Kasumi-1 (cell line): ENCODE measurements around the gene PUDP.
"Not testable (repeated sequence)": the region's sequence is repeated elsewhere in the genome, so short reads cannot be mapped to it uniquely, and the experiment has no call there.

ENCODE experiments used
- DNase-seq, 2 experiments: peaks; one replicate each; lab custom pipeline; 2025; lab: John Stamatoyannopoulos, UW

Gene PUDP

DNA sequence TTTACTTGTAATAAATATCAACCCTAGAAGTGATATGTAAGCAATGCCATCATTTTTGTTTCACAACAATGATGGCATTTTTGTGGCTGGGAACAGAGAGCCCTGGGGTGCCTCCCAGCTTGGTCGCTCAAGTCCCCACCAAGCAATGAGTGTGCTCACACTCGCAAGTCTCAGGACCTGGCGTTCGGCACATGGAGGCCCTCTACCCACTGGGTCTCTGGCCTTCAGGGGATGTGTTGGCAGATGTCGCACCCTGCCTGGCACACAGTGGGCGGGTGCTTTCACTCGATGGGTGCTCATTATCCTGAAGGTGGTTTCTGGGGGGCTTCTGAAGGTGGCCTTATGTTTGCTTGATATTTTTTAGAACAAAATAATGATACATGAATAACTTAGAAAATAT is 75.1 kb downstream of the PUDP start:
- DNase-seq = no peak

DNA sequence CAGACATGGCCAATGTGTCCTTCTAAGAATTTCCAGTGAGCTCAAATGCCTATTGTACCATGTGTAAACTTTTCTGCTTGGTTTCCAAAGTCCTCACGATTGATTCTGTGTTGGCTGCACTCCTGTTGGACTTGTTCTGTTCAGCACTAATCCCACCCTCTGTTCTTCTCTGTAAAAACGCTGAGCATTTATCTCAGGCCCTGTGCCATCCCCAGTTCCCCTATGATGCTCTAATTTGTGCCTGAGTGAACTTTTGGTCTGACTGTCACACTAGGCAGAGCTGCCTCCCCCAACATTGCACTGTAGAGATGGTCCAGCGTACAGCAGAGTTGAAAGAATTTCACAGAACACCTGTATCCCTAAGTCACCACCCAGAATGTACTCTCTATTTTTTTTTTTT is 76.6 kb downstream of the PUDP start:
- no peak for DNase-seq

DNA sequence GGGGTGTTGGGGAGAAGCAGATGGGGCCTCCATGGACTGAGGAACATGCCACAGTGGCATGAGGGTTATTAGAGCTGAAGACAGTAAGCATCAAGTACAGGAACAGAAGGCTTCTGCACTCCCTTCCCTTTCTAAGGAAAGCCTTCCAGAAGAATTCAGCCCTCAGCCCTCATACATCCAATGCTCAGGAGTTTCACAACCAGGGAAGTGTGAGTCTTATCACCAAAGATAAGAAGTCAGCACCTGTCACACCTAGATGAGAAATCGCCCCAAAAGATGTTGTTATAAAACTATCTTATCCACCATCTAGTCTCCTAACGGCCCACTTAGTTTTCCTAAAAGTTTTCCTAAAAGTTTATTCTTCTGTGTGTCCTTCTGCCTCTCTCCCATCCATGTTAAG is 78.4 kb downstream of the PUDP start:
- no peak for DNase-seq

DNA sequence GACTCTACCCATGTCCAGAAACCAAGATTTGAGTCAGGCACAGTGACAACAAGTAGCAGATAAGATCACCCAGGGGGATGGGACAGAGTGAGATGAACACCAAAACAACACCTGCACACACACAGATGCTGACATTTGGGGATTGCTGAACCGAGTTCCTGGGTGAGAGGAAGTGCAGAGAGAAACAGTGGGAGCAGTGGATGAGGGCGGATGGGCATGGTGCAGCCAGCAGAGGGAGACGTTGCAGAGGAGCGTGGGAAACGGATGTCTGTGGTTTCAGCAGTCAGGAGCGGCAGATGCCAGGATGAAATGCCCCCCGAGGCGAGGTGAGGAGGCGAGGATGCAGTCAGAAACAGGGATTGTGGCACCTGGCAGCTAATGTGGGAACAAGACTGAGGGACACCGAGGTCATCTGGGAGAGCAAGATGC is 79.0 kb downstream of the PUDP start:
- DNase-seq = no peak

DNA sequence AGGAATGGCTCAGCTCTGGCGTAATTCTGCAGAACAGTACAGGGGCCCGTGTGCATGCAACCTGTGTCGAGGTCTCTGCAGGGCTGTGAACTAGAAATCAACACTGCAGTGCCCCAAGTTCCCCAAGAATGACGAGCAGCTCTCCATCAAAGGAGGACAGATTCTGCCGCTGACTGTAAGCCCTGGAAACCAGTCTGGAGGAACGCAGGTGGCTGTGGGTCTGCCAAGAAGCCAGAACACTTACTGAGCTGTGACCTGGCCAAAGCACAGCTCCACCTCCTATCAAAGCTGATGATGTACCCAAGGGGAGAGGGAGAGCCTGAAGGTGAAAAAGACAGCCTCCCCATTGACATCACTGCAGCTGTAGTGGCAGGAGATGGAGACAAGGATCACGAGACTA is 80.7 kb downstream of the PUDP start:
- no peak for DNase-seq

DNA sequence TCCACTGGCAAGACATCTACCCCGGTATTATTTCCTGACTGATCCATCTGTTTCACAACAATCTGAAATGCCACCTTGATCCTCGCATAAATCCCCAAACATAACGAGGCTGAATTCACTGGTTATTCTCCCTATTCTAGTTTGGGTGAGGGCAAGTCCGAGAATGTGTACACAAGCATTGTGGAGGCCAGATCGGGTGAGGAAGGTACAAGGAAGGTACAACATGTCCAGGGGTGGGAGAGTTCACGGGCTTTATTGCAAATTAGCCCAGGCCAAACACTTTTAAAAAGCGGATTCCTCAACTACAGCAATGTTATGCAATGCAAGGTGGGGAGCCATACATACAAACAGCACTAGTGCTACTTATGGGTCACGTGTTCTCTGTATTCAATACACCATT is 82.5 kb downstream of the PUDP start:
- DNase-seq = no peak

DNA sequence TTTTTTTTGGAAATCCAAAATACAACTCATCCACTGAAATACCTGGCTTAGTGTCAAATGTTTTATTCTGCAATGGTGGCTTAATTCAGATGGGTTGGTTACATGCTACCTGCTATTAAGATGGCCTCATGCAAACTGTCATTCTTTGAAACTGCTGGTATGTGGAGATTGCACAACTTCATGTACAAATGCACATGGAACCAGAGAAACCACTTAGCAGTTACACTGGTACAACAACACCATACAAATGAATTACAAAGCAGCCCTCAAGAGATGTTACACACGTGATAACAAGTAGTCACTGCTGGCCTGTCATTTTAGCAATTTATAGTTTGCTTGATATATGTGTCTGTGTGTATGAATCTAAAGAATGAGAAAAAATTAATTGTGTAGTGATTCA is 85.0 kb downstream of the PUDP start:
- no peak for DNase-seq

DNA sequence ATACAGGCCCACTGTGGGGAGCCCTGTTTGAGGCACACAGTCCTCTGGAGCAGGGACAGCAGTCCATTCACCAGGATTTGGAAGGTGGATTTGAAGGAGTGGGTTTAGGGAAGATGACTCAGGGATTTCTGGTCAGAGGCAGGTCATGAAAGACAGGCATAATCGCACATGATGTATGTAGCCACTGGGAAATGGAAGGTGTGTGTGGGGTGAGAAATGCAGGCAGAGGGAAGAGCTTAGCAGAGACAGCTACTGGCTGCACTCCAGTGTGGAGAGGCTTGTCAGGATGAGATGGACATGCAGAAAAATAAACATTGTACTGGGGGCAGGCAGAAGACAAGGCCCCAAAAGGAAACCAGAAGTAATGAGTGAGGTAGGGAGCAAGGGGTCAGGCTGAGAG is 85.7 kb downstream of the PUDP start:
- DNase-seq = no peak

DNA sequence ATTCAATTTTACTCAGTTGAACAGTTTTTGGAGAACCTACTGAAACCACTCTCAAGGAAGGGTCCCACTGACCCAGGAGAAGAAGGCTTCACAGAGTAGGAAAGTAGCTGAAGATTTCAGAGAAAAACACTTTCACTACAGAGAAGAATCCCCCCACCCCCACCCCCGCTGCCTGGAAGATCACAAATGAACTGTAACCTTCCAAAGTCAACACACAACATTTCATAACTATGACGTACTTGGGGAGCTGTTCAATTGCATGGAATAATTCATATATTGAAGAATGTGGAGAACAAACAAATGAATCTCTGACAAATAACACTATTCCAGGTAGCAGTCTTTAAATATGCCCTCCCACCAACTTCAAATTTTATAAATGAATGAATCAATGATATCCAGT is 86.5 kb downstream of the PUDP start:
- no peak for DNase-seq

DNA sequence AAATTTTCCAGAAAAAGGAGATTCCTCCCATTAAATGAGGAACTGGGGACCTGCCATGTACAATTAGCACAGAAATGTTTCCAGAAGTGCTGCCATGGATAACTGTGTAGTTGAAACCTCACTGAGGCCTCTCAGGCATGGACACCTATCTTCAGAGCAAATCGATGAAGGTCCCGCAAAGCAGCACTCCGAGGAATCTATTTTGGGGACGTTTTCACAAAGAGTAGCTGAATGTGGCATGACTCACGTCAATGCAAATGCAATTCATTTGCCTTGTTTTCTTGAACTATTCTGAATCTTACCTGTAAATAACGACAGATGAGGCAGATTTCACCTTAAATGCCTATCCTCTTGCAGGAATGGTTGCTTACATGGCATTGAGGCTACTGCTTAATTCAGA is 87.5 kb downstream of the PUDP start:
- no peak for DNase-seq

DNA sequence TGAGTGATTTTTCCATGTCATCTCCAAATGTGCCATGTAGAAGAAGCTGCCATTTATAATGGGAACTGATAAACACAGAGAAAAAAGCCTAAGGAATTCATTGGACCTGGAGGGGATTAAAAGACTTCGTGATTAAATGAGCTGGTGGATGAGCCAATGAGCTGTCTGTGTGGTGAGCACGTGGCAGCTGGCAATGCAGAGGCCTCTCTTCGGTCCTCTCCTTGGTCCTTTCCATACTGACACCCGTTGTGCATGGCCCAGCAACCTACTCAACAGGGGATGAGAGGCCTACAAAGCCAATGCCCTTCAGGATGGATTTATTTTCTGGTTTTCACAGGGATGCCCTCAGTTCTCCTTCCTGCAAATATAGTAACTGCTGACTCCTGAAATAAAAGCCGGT is 88.1 kb downstream of the PUDP start:
- no peak for DNase-seq

DNA sequence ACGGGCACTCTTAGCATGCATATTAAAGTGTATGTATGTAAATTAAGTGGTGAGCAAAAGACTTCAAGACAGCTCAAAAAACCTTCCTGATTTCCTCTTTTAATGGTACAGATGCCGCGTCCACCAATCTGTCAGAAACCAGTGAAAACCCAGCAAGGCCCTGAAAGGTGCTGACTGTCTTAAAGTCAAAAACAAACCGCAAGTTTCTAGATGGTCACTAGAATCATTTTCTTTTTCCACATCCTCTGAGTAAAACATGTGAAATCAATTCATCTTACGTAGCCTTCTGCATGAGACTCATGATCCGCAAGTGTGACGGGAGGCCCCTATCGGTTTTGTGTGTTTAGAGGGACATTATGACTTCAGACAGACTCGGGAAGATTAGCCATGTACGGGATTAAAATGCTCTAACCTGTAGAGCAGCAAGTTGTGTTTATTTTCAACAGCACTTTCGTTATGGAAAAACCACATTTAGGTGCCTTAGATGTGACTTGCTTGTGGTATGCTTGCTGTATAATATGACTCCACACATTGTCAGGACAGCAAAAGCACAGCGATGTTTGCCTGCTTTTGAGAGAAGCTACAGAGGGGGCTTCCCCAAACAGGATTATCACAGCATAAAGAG is 88.6 kb downstream of the PUDP start:
- DNase-seq = no peak

DNA sequence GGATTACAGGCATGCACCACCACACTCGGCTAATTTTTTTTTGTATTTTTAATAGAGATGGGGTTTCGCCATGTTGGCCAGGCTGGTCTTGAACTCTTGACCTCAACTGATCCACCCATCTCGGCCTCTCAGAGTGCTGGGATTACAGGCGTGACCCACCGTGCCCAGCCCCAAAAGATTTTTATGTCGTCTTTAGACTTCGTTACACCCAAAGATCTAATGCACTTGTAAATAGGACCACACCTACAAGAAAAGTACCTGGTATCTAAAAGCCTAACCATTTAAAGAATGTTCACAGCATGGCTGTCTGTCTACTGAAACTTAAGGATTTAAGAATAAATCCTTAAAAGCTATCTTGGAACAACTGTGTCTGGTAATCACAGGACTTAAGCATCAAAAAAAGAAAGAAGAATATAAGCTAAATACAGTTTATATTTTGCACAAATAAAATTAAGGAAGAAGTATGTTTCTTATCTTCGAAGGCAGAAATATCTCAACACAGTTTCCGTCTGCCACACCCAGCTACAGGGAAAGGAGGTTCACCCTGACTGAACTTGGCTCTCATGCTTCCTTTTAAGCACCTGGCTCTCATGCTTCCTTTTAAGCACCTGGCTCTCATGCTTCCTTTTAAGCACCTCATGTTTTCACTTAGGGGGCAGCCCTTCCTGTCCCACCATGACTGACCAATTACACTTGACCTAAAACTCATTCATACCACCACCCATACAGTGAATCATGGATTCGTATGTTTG is 92.4 kb downstream of the PUDP start:
- DNase-seq = no peak

DNA sequence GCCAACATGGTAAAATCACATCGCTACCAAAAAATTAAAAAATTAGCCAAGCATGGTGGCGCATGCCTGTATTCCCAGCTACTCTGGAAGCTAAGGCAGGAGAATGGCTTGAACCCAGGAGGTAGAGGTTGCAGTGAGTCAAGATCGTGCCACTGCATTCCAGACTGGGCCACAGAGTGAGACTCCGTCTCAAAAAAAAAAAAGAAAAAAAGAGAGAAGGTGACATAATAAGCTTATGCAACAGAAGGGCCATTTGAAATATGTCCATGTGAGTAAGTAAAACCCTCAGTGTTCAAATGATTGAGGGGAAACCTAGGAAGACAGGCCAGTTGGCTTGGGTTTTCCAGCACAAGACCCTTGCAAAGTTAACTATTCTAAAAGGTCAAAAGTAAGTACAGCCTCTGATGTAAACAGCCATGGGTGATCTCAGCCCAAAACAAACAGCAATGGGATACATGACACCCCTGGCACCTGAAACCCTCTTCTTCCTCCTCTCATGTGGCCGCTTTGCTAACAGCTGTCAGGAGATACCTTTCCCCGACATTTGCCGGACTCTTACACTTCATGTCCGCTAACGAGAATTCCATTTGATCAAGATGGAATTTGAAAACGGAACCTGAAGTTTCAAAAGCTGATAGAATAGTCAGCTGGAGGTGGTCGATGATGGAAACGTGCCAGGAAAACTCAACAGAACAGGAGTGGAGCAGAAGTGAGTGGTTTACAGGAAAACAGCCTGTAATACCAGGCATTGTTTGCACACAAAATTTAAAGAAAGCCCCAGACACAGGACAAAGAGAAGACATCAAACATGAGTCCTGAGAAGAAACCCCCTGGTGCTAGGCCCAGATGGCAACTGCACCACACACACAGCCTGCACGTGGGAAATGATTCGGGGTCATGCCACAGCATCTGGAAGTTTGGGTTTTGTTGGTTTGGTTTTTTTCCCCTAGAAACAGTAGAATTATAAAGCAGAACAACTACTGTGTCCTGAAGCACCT is 93.4 kb downstream of the PUDP start:
- no peak for DNase-seq

DNA sequence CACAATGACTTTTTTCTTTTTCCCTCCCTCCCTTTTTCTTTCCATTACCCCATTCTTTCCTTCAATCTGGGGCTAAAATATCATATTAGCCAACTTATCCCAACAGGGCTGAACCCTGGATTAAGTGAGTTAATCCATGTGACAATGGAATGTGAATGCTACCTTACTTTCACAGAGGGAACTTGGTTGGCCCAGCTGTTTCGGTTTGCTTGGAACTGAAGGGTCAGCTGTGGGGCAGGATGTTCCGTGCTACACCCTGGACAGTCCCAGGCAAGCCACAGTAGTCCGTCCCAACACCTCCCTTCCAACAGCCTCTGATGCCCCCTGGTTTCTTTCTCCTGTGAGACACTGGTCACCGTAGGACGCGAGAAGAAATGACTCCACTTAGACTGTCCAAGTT is 95.4 kb downstream of the PUDP start:
- DNase-seq = no peak

DNA sequence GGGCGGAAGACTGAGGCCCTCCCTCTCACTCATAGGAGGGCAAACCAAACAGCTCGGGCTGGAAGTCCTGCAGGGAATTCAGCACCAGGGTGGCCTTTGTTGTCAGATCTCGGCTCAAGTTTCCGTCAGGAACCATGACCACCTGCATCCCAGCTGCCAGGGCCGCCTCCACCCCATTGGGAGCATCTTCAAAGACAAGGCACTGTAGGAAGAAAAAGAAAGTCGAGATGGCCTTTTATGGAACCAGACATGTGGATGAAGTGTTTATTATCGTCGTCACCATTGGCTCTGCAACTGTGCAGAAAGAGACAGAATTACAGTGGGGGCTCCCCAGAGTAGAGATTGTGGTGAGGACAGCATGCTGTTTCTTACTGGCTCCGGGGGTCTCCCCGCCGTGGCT is 97.7 kb downstream of the PUDP start:
- DNase-seq = no peak

DNA sequence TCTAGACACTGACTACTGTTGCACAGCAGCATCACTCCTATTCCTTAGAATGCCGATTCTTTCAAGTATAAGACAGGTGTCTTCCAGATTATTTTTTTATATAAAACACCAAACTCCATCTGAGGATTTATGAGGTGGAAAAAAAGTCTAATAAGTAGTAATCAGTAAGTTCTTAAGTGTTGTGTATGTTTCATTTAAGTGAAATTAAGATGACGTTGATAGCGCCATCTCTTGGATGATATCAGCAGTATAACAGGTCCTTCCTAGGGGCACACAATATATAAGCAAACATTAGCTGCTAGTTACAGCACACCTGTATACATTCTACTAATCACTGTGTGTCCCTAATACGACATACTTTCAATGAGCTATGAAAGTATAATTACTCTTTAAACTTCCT is 100.0 kb downstream of the PUDP start:
- DNase-seq = no peak

DNA sequence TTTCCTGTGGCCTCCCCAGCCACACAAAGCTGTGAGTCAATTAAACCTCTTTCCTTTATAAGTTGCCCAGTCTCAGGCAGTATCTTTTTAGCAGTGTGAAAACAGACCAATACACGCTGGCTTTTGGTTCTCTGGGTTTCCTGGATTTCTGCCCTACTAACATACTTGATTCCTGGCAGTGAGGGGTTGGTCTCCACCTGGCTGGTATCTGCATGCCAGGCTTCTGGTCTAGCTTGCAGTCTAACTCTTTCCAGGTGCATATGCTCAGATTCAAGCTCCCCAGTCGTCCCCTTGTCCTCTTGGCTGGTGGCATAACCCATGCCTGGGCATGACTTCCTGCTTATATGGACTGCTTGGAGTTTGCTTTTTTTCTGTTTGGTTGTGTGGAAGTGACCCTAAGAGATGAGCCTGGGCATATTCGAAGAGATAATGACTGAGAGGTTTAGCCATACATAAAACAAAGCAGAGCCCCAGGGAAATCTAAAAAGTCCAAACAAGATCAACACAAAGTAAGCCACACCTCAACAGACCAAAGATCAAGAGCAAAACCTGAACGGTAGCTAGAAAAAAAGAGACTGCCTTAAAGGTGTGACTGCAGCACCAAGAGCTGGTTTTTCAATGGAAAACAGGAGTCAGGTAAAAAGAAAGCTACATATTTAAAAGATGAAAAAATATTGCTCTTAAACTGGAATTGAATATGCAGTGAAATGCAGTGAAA is 102.6 kb downstream of the PUDP start:
- DNase-seq = no peak

DNA sequence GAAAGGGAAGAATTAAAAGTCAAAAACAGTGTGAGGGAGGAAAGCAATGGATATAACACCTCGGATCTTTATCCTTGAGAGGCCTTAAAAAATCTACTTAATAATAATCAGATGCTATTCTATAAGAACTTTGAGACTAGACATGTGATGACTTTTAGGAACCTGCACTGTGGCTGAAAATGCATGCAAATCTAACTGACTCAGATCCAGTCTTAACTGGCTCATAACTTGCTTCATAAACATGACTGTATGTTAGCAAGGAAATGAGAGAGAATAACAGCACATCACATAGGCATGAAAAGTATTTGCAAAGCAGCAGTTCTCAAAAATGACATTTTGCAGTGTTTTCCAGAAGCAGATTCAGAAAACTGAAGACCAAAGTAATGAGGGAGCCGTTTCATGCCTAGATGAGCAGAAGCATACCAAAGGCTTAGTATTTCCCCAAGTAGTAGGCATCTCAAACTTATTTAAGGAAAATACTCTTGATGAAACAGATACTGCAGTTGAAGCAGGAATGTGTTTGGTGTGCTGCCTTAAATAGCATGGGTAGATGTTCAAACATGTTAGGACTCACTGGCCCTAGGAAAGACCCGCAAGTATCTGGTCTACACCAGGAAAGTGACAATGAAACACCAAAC is 104.0 kb downstream of the PUDP start:
- not testable (repeated sequence) for DNase-seq

DNA sequence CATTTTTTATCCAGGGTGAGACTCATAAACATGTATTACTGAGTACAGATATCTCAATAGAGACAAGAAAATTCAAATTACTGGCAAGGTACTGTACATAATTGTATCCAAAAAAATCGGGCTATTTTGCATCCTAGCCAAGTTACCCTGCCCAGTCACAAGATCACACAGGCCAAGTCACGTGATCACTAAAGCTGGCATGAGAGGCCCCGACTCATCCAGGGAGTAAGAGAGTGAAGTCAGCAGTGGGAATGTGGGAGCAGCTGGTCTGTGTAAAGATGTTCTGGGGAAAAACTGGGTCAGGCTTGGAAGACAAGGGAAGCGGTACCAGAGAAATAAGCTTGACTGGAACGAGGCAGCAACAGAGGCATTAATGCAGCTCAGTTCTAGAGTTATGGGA is 119.7 kb downstream of the PUDP start:
- DNase-seq = no peak

DNA sequence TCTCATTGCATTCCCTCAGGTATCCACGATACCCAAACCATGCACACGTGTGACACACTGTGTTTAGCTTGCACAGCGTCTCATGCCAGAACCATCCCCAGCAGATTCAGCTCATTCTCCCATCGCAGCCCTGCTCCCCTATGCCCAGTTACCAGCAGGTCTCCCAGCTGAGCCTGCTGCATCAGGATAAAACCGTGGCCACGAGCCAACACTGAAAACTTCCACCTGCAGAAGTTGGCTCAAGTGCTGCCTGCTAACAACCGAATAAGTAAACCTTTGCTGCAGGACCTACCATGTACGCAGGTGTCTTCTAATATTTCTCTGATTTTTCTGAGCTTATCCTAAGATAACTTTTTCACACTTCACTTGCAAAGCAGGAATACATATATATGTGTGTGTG is 120.9 kb downstream of the PUDP start:
- DNase-seq = no peak

DNA sequence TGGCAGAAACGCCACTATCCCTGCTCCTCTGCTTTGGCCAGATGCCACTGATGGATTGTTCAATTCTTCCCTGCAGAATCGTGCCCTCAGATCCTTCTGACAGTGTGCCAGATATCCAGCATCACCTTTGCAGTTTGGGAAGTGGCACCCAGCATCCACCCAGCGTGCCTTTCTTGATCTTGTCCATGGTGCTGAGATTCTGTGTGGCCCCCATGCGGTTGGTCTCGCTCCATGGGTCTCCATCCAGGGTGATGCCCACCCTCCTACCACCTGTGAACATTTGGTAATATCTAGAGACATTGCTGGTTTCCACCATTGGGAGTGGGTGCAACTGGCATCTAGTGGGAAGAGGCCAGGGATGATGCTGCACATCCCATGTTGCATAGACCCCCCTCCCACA is 121.6 kb downstream of the PUDP start:
- DNase-seq = not testable (repeated sequence)
